B cell (primary cell): ENCODE results near the gene FREM2. TPM values are rescaled to one million over a fixed set of nuclear protein-coding genes. Genes with fewer than 3 reads are reported as not detected.

Experiments used
- ATAC-seq: fragments of 200-7000 bp; cut with Tn5 transposase; one replicate; pipeline ENCODE4 v1.10.0; 2021; ENCODE audit warnings: low read depth, mild to moderate bottlenecking, moderate number of reproducible peaks, moderate library complexity
- CTCF ChIA-PET: fragments of 350-600 bp; sonication (Branson Sonifier 250); formaldehyde crosslinking; loops from one replicate; lab custom pipeline; 2021; ENCODE audit warnings: antibody characterized with exemption, inconsistent platforms; lab: Charles Lee
- POLR2A ChIA-PET: fragments of 350-600 bp; sonication (Branson Sonifier 250); formaldehyde crosslinking; loops from one replicate; lab custom pipeline; 2021; ENCODE audit warnings: antibody characterized with exemption; lab: Charles Lee
- DNase-seq: peaks from one replicate; pipeline ENCODE4 v3.0.0; 2013
- H2AFZ ChIP-seq: 2 replicates; pipeline ENCODE4 v1.6.1; 2012; ENCODE audit warnings: mild to moderate bottlenecking, low read depth, low read length; ENCODE audit not compliant: insufficient read depth, poor library complexity, severe bottlenecking
- H3K27ac ChIP-seq, 2 donors: 1 replicate in 1 of 2; 2 replicates in 1 of 2; pipeline ENCODE4 v1.5.1; 2012 to 2013; ENCODE audit warnings: low read length in 2 of 2, mild to moderate bottlenecking in 2 of 2, moderate library complexity in 1 of 2
- H3K27me3 ChIP-seq, 4 experiments: fragments of 200-600 bp in 1 of 4; sonication (generic) in 1 of 4; replicated peaks in 1 of 4; 1 replicate in 2 of 4; 2 replicates in 2 of 4; pipeline versions ENCODE4 v1.6.1 to v1.7.0; 2013 to 2016; ENCODE audit warnings: low read length in 3 of 4, mild to moderate bottlenecking in 2 of 4, mixed read lengths in 1 of 4, moderate library complexity in 1 of 4; ENCODE audit not compliant: insufficient read depth in 4 of 4, control insufficient read depth in 3 of 4; ENCODE audit errors: control extremely low read depth in 1 of 4
- H3K36me3 ChIP-seq, 2 experiments: replicated peaks in 1 of 2; 1 replicate in 1 of 2; 2 replicates in 1 of 2; pipeline versions ENCODE4 v1.6.1 to v1.7.1; 2013; ENCODE audit warnings: low read length in 1 of 2; ENCODE audit not compliant: insufficient read depth in 2 of 2, control insufficient read depth in 1 of 2; ENCODE audit errors: control extremely low read depth in 1 of 2, extremely low read depth in 1 of 2
- H3K4me1 ChIP-seq, 2 donors: fragments of 200-600 bp in 1 of 2; sonication (generic) in 1 of 2; 1 replicate in 1 of 2; 2 replicates in 1 of 2; pipeline versions ENCODE4 v1.5.1 to v1.6.1; 2013 to 2017; ENCODE audit warnings: low read length in 2 of 2; ENCODE audit not compliant: control insufficient read depth in 2 of 2, insufficient read depth in 2 of 2
- H3K4me2 ChIP-seq: replicated peaks from 2 replicates; pipeline ENCODE3; 2012; ENCODE audit warnings: mild to moderate bottlenecking, low read depth, low read length; ENCODE audit not compliant: poor library complexity, severe bottlenecking
- H3K4me3 ChIP-seq, 5 experiments: fragments of 200-600 bp in 1 of 5; sonication (generic) in 1 of 5; 1 replicate in 3 of 5; 2 replicates in 2 of 5; pipeline versions ENCODE4 v1.5.1 to v1.7.0; 2011 to 2016; ENCODE audit warnings: low read length in 4 of 5, mild to moderate bottlenecking in 4 of 5, low read depth in 2 of 5, control low read depth in 1 of 5, moderate library complexity in 1 of 5; ENCODE audit not compliant: insufficient read depth in 1 of 5; ENCODE audit errors: control extremely low read depth in 1 of 5, extremely low read depth in 1 of 5
- H3K79me2 ChIP-seq: fragments of 200-600 bp; sonication (generic); one replicate; pipeline ENCODE4 v1.6.0; 2016; ENCODE audit warnings: low read length; ENCODE audit not compliant: control insufficient read depth, insufficient read depth
- H3K9ac ChIP-seq: fragments of 200-600 bp; sonication (generic); 2 replicates; pipeline ENCODE4 v1.6.1; 2017; ENCODE audit warnings: mild to moderate bottlenecking, low read length, moderate library complexity
- H3K9me3 ChIP-seq, 3 donors: one replicate each; pipeline versions ENCODE4 v1.6.1 to v1.7.1; 2013; ENCODE audit warnings: low read length in 2 of 3; ENCODE audit not compliant: control insufficient read depth in 2 of 3, insufficient read depth in 1 of 3; ENCODE audit errors: control extremely low read depth in 1 of 3
- H4K20me1 ChIP-seq: 2 replicates; pipeline ENCODE4 v1.6.0; 2012; ENCODE audit warnings: mild to moderate bottlenecking, low read length; ENCODE audit not compliant: insufficient read depth, control insufficient read depth, poor library complexity, severe bottlenecking
- H3K27ac Mint-ChIP-seq: one replicate; pipeline ENCODE4 v1.8.0; 2021; ENCODE audit warnings: mixed read lengths
- H3K27me3 Mint-ChIP-seq: one replicate; pipeline ENCODE4 v1.8.0; 2021; ENCODE audit warnings: mixed read lengths
- H3K4me1 Mint-ChIP-seq: one replicate; pipeline ENCODE4 v1.8.0; 2021; ENCODE audit warnings: mixed read lengths
- H3K4me3 Mint-ChIP-seq: one replicate; pipeline ENCODE4 v1.8.0; 2021; ENCODE audit warnings: mixed read lengths
- H3K9me3 Mint-ChIP-seq: one replicate; pipeline ENCODE4 v1.8.0; 2022; ENCODE audit warnings: mixed read lengths; ENCODE audit not compliant: insufficient read depth
- EZH2 ChIP-seq: IDR thresholded peaks from 2 replicates; pipeline ENCODE4 v1.6.1; 2012; ENCODE audit warnings: borderline replicate concordance, low read depth, mild to moderate bottlenecking, moderate library complexity, low read length; ENCODE audit not compliant: insufficient read depth, poor library complexity, severe bottlenecking
- WGBS: methylation state at CpG from one replicate; pipeline ENCODE4 v1.1.5; 2013; ENCODE audit warnings: missing lambda C conversion rate; ENCODE audit not compliant: insufficient coverage; 5-methylcytosine and 5-hydroxymethylcytosine counted together
- intact Hi-C: fragments of 100-400 bp; cut with micrococcal nuclease; formaldehyde crosslinking; loops from one replicate; pipeline ENCODE4 v1.10.0; 2022
- polyA plus RNA-seq: library from polyadenylated mRNA; depleted of rRNA; stranded (reverse); fragments of >200 nt; gene quantifications from 2 replicates; pipeline ENCODE4 v1.2.3, GENCODE V29; 2012
- total RNA-seq, 2 donors: library from RNA; stranded (reverse); fragments of 120-200 nt in 1 of 2; gene quantifications; 1 replicate in 1 of 2; 2 replicates in 1 of 2; pipeline versions ENCODE4 v1.2.3 to v1.2.4, GENCODE V29; 2013 to 2022
- TF ChIP-seq, protein P1 (sequence below): fragments of 200-600 bp; IDR thresholded peaks from one replicate; pipeline ENCODE4 v1.8.0; 2022; ENCODE audit warnings: antibody characterized with exemption, mild to moderate bottlenecking

Gene FREM2
- total and polyA plus RNA-seq, 2 donors (not counting 1 experiment from before 2014, with no cell fraction given) = not detected

DNA sequence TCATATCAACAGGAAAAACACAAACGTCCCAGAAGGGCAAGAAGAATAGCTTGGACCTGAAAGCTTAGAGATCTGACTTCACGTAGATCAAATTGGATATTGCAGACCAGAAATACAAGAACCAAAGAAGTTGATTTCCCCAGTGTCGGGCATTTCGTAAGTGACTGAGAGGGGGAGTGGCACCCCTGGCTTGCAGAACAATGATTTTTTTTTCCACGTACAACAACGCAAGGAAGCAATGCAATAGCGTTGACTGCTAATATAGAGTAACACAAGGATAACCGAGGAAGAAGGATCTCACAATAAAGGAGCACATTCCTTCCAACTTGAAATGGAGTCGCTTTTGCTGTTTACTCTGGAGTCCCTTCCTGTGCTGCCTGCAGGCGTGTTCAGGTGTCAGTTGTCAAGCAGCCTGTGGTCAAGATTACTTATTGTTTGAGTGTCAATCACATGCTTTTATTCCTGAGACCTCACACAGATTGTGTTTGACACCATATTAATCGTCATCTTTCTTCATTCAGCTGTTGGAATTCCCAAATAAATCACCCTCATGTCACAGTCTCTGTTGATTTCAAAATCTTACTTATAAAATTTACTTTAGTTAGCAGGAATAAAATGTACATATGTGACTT, 139.4 kb downstream of the FREM2 start:
- 71% methylated on average over 6 of the region's 11 CpGs for WGBS
- Histone ChIP-seq H3K4me1 (no peaks in the 10 kb centered on the region), H4K20me1 (no peaks in the 10 kb centered on the region), H3K36me3 (no peaks in the 10 kb centered on the region), H3K27ac (no peak overlapping the region), H3K79me2 (no peaks in the 10 kb centered on the region), H3K4me3 (no peak overlapping the region), H2AFZ (no peak overlapping the region), H3K9ac (no peak overlapping the region), H3K9me3 (peaks cover 0 to 2% (median 0%) of the 10 kb centered on the region in 3 donors), H3K4me2 (no peak overlapping the region), H3K27me3 (no peaks in the 10 kb centered on the region)
- H3K4me3 Mint-ChIP-seq = no peak overlapping the region
- H3K9me3 Mint-ChIP-seq = no peaks in the 10 kb centered on the region
- TF ChIP-seq, protein P1, sequence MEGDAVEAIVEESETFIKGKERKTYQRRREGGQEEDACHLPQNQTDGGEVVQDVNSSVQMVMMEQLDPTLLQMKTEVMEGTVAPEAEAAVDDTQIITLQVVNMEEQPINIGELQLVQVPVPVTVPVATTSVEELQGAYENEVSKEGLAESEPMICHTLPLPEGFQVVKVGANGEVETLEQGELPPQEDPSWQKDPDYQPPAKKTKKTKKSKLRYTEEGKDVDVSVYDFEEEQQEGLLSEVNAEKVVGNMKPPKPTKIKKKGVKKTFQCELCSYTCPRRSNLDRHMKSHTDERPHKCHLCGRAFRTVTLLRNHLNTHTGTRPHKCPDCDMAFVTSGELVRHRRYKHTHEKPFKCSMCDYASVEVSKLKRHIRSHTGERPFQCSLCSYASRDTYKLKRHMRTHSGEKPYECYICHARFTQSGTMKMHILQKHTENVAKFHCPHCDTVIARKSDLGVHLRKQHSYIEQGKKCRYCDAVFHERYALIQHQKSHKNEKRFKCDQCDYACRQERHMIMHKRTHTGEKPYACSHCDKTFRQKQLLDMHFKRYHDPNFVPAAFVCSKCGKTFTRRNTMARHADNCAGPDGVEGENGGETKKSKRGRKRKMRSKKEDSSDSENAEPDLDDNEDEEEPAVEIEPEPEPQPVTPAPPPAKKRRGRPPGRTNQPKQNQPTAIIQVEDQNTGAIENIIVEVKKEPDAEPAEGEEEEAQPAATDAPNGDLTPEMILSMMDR = no peak
- no peak for TF ChIP-seq EZH2
- CTCF ChIA-PET = no interaction called here
- no peak for ATAC-seq
- intact Hi-C loops = no loop called here
- H3K27ac Mint-ChIP-seq = no peak overlapping the region
- no peaks in the 10 kb centered on the region for H3K27me3 Mint-ChIP-seq
- no peaks in the 10 kb centered on the region for H3K4me1 Mint-ChIP-seq
- POLR2A ChIA-PET = no interaction called here
- no peak for DNase-seq

DNA sequence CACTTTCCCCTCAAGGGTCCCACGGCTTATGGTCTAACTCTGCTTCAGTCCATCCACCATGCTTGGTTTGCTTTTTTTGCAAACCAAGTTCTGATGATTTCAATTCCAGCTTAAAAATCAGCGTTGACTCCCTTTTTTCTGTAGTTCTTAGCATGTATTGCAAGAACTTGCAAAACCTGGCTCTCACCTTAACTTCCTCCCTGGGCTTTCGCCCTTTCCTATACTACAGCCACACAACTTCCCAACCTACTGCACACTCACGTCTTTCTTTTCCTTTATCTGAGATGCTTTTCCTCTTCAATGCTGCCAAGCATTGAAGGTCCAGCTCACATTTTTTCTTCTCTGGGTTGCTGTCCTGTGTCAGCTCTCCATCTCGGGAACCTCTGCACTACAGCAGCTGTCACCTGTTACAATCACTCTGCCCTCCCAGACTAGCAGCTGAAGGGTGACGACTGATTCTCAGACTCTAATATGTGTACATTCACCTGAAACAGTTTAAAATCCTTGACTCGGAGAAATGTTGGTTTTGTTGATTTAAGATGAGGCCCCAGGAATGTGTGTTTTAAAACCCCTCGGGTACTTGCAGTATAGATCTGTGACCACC, 143.7 kb downstream of the FREM2 start:
- no peak overlapping the region for H3K27ac ChIP-seq
- TF ChIP-seq EZH2 = no peak
- TF ChIP-seq, protein P1 = no peak
- intact Hi-C loops = no loop called here
- H3K9ac ChIP-seq = no peak overlapping the region
- H3K79me2 ChIP-seq = no peaks in the 10 kb centered on the region
- 87% methylated on average over 5 of the region's 8 CpGs for WGBS
- no peaks in the 10 kb centered on the region for H3K27me3 Mint-ChIP-seq
- no peaks in the 10 kb centered on the region for H3K36me3 ChIP-seq
- H3K4me2 ChIP-seq = no peak overlapping the region
- H3K9me3 ChIP-seq = peaks cover 0 to 2% (median 0%) of the 10 kb centered on the region in 3 donors
- CTCF ChIA-PET = no interaction called here
- no peaks in the 10 kb centered on the region for H3K27me3 ChIP-seq
- no peaks in the 10 kb centered on the region for H3K4me1 ChIP-seq
- H2AFZ ChIP-seq = no peak overlapping the region
- H4K20me1 ChIP-seq = no peaks in the 10 kb centered on the region
- no peak overlapping the region for H3K4me3 ChIP-seq
- DNase-seq (no peak), ATAC-seq (no peak)
- H3K27ac Mint-ChIP-seq = no peak overlapping the region
- no peaks in the 10 kb centered on the region for H3K4me1 Mint-ChIP-seq
- POLR2A ChIA-PET = no interaction called here
- no peak overlapping the region for H3K4me3 Mint-ChIP-seq
- peaks cover 2% of the 10 kb centered on the region for H3K9me3 Mint-ChIP-seq
